H1 (cell line): ENCODE measurements around the gene CADM2. TPM values are rescaled to one million over a fixed set of nuclear protein-coding genes. Genes with fewer than 3 reads are reported as not detected.

ENCODE experiments used
- ASH2L ChIP-seq: fragments of 200-600, 300-600 bp; sonication (generic); IDR thresholded peaks from one replicate; pipeline ENCODE4 v1.7.1; 2017; ENCODE audit warnings: low read length
- BCL11A ChIP-seq, 2 experiments: IDR thresholded peaks; one replicate each; pipeline ENCODE4 v1.6.1; 2011; ENCODE audit warnings: low read depth in 2 of 2, low read length in 2 of 2, mild to moderate bottlenecking in 2 of 2
- CBX5 ChIP-seq: fragments of 300-800, 300-1000 bp; sonication (generic); IDR thresholded peaks from 2 replicates; pipeline ENCODE4 v1.7.1; 2016; ENCODE audit warnings: antibody characterized with exemption, low read length, low read depth
- CEBPB ChIP-seq: IDR thresholded peaks from 2 replicates; pipeline ENCODE4 v1.6.1; 2012; ENCODE audit warnings: low read depth, low read length
- GABPA ChIP-seq: IDR thresholded peaks from 2 replicates; pipeline ENCODE4 v1.6.1; 2011; ENCODE audit warnings: mild to moderate bottlenecking, low read length, moderate library complexity, borderline replicate concordance; ENCODE audit not compliant: insufficient read depth
- GTF2F1 ChIP-seq: IDR thresholded peaks from 2 replicates; pipeline ENCODE4 v1.6.1; 2012; ENCODE audit warnings: low read depth, low read length, improper control_type of control experiment, borderline replicate concordance
- HDAC2 ChIP-seq, 2 experiments: fragments of 300-600 bp in 1 of 2; sonication (generic) in 1 of 2; IDR thresholded peaks; 2 replicates each; pipeline ENCODE4 v1.6.1; 2011 to 2012; ENCODE audit warnings: low read depth in 2 of 2, low read length in 2 of 2, mild to moderate bottlenecking in 2 of 2, moderate library complexity in 2 of 2, borderline replicate concordance in 1 of 2, inconsistent platforms in 1 of 2
- HDAC6 ChIP-seq: IDR thresholded peaks from one replicate; pipeline ENCODE4 v1.7.1; 2012; ENCODE audit warnings: low read depth, mild to moderate bottlenecking, inconsistent platforms, low read length, moderate library complexity
- JUN ChIP-seq: IDR thresholded peaks from 2 replicates; pipeline ENCODE4 v1.6.1; 2011; ENCODE audit warnings: low read depth, mild to moderate bottlenecking, improper control_type of control experiment, low read length
- JUND ChIP-seq: IDR thresholded peaks from 2 replicates; pipeline ENCODE4 v1.6.1; 2011; ENCODE audit warnings: mild to moderate bottlenecking, improper control_type of control experiment, low read length
- KDM5A ChIP-seq: fragments of 200-600 bp; IDR thresholded peaks from 2 replicates; pipeline ENCODE4 v1.7.1; 2012; ENCODE audit warnings: mild to moderate bottlenecking, low read length, inconsistent platforms, mixed read lengths
- MAFK ChIP-seq: IDR thresholded peaks from 2 replicates; pipeline ENCODE4 v1.6.1; 2012; ENCODE audit warnings: low read depth, mild to moderate bottlenecking, improper control_type of control experiment, low read length
- MAX ChIP-seq: IDR thresholded peaks from 2 replicates; pipeline ENCODE4 v1.6.1; 2012; ENCODE audit warnings: inconsistent platforms
- POU5F1 ChIP-seq: IDR thresholded peaks from 2 replicates; pipeline ENCODE4 v1.6.1; 2011; ENCODE audit warnings: low read depth, mild to moderate bottlenecking, low read length, moderate library complexity
- RNF2 ChIP-seq: fragments of 200-900, 300-1000 bp; sonication (generic); IDR thresholded peaks from 2 replicates; pipeline ENCODE4 v1.7.1; 2016; ENCODE audit warnings: borderline replicate concordance, low read depth, mild to moderate bottlenecking, antibody characterized with exemption, low read length; ENCODE audit not compliant: poor library complexity, severe bottlenecking; ENCODE audit errors: missing control alignments
- RXRA ChIP-seq: IDR thresholded peaks from 2 replicates; pipeline ENCODE4 v1.6.1; 2011; ENCODE audit warnings: low read depth, mild to moderate bottlenecking, low read length, moderate library complexity; ENCODE audit not compliant: insufficient read depth
- SAP30 ChIP-seq: fragments of 300-600 bp; sonication (generic); IDR thresholded peaks from 2 replicates; pipeline ENCODE4 v1.7.1; 2012; ENCODE audit warnings: low read length, moderate library complexity, mild to moderate bottlenecking, inconsistent platforms; ENCODE audit not compliant: insufficient read depth, insufficient replicate concordance
- SIRT6 ChIP-seq: IDR thresholded peaks from one replicate; pipeline ENCODE4 v1.7.1; 2012; ENCODE audit warnings: low read length, inconsistent platforms
- SIX5 ChIP-seq: IDR thresholded peaks from 2 replicates; pipeline ENCODE4 v1.6.1; 2011; ENCODE audit warnings: mild to moderate bottlenecking, low read depth, low read length
- SRF ChIP-seq: IDR thresholded peaks from 2 replicates; pipeline ENCODE4 v1.6.1; 2011; ENCODE audit warnings: mild to moderate bottlenecking, low read depth, low read length, moderate library complexity
- TAF7 ChIP-seq: optimal IDR thresholded peaks from 2 replicates; pipeline ENCODE3; 2011; ENCODE audit warnings: low read depth, mild to moderate bottlenecking, inconsistent platforms, low read length, moderate library complexity, borderline replicate concordance
- TBP ChIP-seq: IDR thresholded peaks from 2 replicates; pipeline ENCODE4 v1.6.1; 2011; ENCODE audit warnings: low read depth, low read length, improper control_type of control experiment
- USF2 ChIP-seq: IDR thresholded peaks from 2 replicates; pipeline ENCODE4 v1.6.1; 2011; ENCODE audit warnings: low read length, improper control_type of control experiment
- polyA plus RNA-seq, 7 experiments: library from polyadenylated mRNA; depleted of rRNA in 3 of 7; stranded (reverse) in 5 of 7; unstranded in 2 of 7; fragments of >200 nt in 5 of 7; fragments of 200-250 nt in 2 of 7; gene quantifications; 1 replicate in 5 of 7; 2 replicates in 1 of 7; 4 replicates in 1 of 7; pipeline versions ENCODE4 v1.2.1 to v1.2.3, GENCODE V29; 2011 to 2013; ENCODE audit warnings: missing spikeins in 2 of 7, mixed read lengths in 2 of 7
- total RNA-seq: library from RNA; stranded (reverse); fragmentation: NEBNext Ultra II Directional; extraction: Animal tissue kit (Norgen Biotek cat#: 25700); gene quantifications from 2 replicates; pipeline ENCODE4 v1.2.1, GENCODE V29; 2021

Gene CADM2
- total and polyA plus RNA-seq, 2 of the 8 experiments (the other 6 are each of a cell fraction or from before 2014, with no cell fraction given) = 14.9 to 20.9 TPM

GRCh38 chr3:84959470-84960271 lies 882 bp downstream of the CADM2 start (continued):
- TF ChIP-seq GTF2F1 (no peak), ASH2L (peak; percentile 78), BCL11A (IDR thresholded peaks at IDR 0.05; ENCODE audit: low read depth in 2 of 2, low read length in 2 of 2) (no peak), JUN (no peak), RXRA (no peak), SIRT6 (no peak), SIX5 (no peak), JUND (no peak), HDAC2 (IDR thresholded peaks at IDR 0.05; ENCODE audit: borderline replicate concordance in 1 of 2, low read depth in 2 of 2, low read length in 2 of 2) (no peak), GABPA (no peak), TBP (peak; percentile 25; the same call in 1 of the 2 replicates), KDM5A (no peak), TAF7 (peak; percentile 48), POU5F1 (no peak), USF2 (no peak), SRF (no peak), CEBPB (no peak), MAFK (no peak), CBX5 (no peak), RNF2 (no peak), SAP30 (peak; percentile 81), HDAC6 (no peak), MAX (no peak)
